OCI-LY3 (cell line): ENCODE data around the gene ZFP1.

ENCODE experiments used
- H2AFZ ChIP-seq: fragments of 200-600, 300-600 bp; shearing (Covaris generic); 2 replicates; pipeline ENCODE4 v1.6.0; 2014; ENCODE audit warnings: antibody characterized with exemption, low read depth, low read length
- H3K27ac ChIP-seq: fragments of 200-600, 300-600 bp; sonication (generic); 2 replicates; pipeline ENCODE4 v1.5.1; 2014; ENCODE audit warnings: mild to moderate bottlenecking, low read length, moderate library complexity, mixed read lengths
- H3K27me3 ChIP-seq: fragments of 200-600, 300-600 bp; sonication (generic); 2 replicates; pipeline ENCODE4 v1.6.1; 2014; ENCODE audit warnings: low read depth, low read length, mixed read lengths
- H3K36me3 ChIP-seq: fragments of 200-600, 300-600 bp; sonication (generic); replicated peaks from 2 replicates; pipeline ENCODE3; 2014; ENCODE audit warnings: low read depth, low read length, mixed read lengths
- H3K4me1 ChIP-seq: fragments of 300-600, 200-600 bp; sonication (generic); 2 replicates; pipeline ENCODE4 v1.6.1; 2014; ENCODE audit warnings: low read length, mixed read lengths
- H3K4me2 ChIP-seq: fragments of 200-600, 300-600 bp; sonication (generic); 2 replicates; pipeline ENCODE4 v1.6.1; 2014; ENCODE audit warnings: low read length, mixed read lengths
- H3K4me3 ChIP-seq: fragments of 300-600, 200-600 bp; sonication (generic); 2 replicates; pipeline ENCODE4 v1.5.1; 2014; ENCODE audit warnings: antibody characterized with exemption, mild to moderate bottlenecking, low read length, moderate library complexity
- H3K79me2 ChIP-seq: fragments of 300-600, 200-600 bp; shearing (Covaris generic); 2 replicates; pipeline ENCODE4 v1.6.1; 2014; ENCODE audit warnings: mild to moderate bottlenecking, low read length, mixed read lengths
- H3K9ac ChIP-seq: fragments of 300-600, 200-600 bp; shearing (Covaris generic); 2 replicates; pipeline ENCODE4 v1.6.0; 2014; ENCODE audit warnings: mild to moderate bottlenecking, low read length, moderate library complexity
- H3K9me3 ChIP-seq: fragments of 200-600, 300-600 bp; shearing (Covaris generic); 2 replicates; pipeline ENCODE4 v1.6.1; 2014; ENCODE audit warnings: low read length, mixed read lengths; ENCODE audit not compliant: insufficient read depth
- H4K20me1 ChIP-seq: fragments of 200-600, 300-600 bp; sonication (generic); 2 replicates; pipeline ENCODE4 v1.6.1; 2016; ENCODE audit warnings: low read length, mixed read lengths; ENCODE audit not compliant: insufficient read depth
- CTCF ChIP-seq: fragments of 200-600, 300-600 bp; sonication (generic); IDR thresholded peaks from 2 replicates; pipeline ENCODE4 v1.5.1; 2014; ENCODE audit warnings: antibody characterized with exemption, low read length, low read depth
- EZH2phosphoT487 ChIP-seq: fragments of 200-600 bp; shearing (Covaris generic); IDR thresholded peaks from 2 replicates; pipeline ENCODE4 v1.6.1; 2018; ENCODE audit warnings: antibody characterized with exemption, mixed run types, low read depth

Gene ZFP1

GRCh38 chr16:75104836-75105235, 43.5 kb upstream of the ZFP1 start:
- Histone ChIP-seq H2AFZ (no peak overlapping the region), H3K79me2 (no peaks in the 10 kb centered on the region), H3K9me3 (no peaks in the 10 kb centered on the region), H4K20me1 (no peaks in the 10 kb centered on the region), H3K27ac (no peak overlapping the region), H3K4me3 (no peak overlapping the region), H3K36me3 (no peaks in the 10 kb centered on the region), H3K4me1 (peaks cover 9% of the 10 kb centered on the region; the same call in 1 of the 2 replicates), H3K9ac (no peak overlapping the region), H3K4me2 (no peak overlapping the region), H3K27me3 (no peaks in the 10 kb centered on the region)
- TF ChIP-seq EZH2phosphoT487 (no peak), CTCF (no peak)

GRCh38 chr16:75105306-75106061, 42.8 kb upstream of the ZFP1 start:
- Histone ChIP-seq H4K20me1 (no peaks in the 10 kb centered on the region), H3K79me2 (no peaks in the 10 kb centered on the region), H3K36me3 (no peaks in the 10 kb centered on the region), H3K4me3 (no peak overlapping the region), H3K4me1 (peaks cover 10% of the 10 kb centered on the region), H3K27ac (no peak overlapping the region), H3K27me3 (no peaks in the 10 kb centered on the region), H3K9me3 (no peaks in the 10 kb centered on the region), H2AFZ (no peak overlapping the region), H3K9ac (no peak overlapping the region), H3K4me2 (no peak overlapping the region)
- no peak for TF ChIP-seq CTCF
- TF ChIP-seq EZH2phosphoT487 = no peak

DNA sequence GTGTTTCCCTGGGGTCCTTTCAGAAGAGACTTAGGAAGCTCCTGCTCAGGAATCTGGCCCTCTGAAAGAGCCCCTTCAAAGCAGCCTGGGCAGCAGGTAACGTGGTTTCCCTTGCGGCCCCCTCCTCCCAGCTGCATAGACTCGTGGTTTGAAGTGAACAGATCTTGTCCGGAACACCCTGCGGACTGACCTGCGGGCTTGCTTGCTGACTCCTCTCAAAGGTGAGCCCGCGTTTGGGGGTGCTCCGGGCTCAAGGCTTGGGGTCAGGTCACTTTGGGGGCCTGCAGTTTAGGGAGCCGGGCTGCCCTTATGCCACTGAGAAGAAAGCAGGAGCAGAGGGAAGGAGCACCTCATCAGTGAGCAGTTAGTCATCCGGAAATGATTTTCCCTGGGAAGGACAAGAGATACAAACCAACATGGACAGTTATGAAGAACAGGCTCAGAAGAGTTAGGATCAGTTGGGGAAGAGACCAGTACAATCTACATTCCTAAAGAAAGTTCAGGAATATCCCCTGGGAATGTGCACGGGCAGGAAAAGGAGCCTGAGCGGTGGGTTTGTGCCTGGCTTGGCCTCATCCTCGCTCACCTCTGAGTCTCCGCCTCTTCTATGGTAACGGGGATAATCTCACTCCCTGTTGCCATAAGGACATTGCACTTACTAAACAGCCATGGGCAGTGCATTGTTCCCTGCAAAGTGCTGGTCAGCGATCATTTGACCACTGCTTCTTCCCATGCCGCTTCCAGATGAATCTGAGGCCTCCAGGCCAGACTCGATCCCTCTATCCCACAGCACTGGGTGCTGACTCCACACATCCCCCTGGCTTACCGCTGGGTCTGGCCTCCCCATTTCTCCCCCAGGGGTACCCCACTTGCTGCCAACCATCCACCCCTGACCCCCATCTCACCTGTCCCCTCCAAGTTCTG, 41.7 kb upstream of the ZFP1 start:
- no peaks in the 10 kb centered on the region for H3K9me3 ChIP-seq
- peaks cover 20% of the 10 kb centered on the region for H3K4me1 ChIP-seq
- no peaks in the 10 kb centered on the region for H3K27me3 ChIP-seq
- no peak overlapping the region for H3K9ac ChIP-seq
- H2AFZ ChIP-seq = no peak overlapping the region
- H3K27ac ChIP-seq = no peak overlapping the region
- no peaks in the 10 kb centered on the region for H3K36me3 ChIP-seq
- no peak overlapping the region for H3K4me3 ChIP-seq
- no peaks in the 10 kb centered on the region for H4K20me1 ChIP-seq
- no peak overlapping the region for H3K4me2 ChIP-seq
- no peaks in the 10 kb centered on the region for H3K79me2 ChIP-seq
- no peak for TF ChIP-seq CTCF
- TF ChIP-seq EZH2phosphoT487 = no peak

DNA sequence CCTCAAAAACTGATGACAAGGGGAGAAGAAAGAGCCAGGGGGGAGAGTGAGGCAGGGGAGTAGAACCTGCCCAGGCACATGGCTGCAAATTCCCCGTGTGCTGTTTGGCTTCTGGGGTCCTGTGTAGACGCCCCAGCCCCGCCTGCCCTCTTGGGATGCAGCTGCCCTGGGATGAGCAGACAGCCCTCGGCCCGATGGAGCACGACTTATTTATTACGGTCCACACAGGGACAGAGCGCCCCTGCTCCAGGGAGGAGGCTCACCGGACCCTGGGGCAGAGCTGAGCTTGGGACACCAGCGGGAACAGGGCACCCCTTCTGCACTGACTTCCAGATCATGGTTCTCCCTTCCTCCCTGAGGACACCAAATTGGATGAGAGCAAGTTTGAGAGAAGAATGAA, 40.8 kb upstream of the ZFP1 start:
- peaks cover 24% of the 10 kb centered on the region for H3K4me1 ChIP-seq
- peaks cover 6% of the 10 kb centered on the region; the same call in 1 of the 2 replicates for H3K27me3 ChIP-seq
- H4K20me1 ChIP-seq = no peaks in the 10 kb centered on the region
- no peaks in the 10 kb centered on the region for H3K36me3 ChIP-seq
- no peak overlapping the region for H2AFZ ChIP-seq
- no peak overlapping the region for H3K4me2 ChIP-seq
- no peak overlapping the region for H3K27ac ChIP-seq
- H3K9me3 ChIP-seq = no peaks in the 10 kb centered on the region
- H3K9ac ChIP-seq = no peak overlapping the region
- TF ChIP-seq CTCF (no peak), EZH2phosphoT487 (no peak)
- H3K79me2 ChIP-seq = no peaks in the 10 kb centered on the region
- no peak overlapping the region for H3K4me3 ChIP-seq
